Gastroesophageal sphincter (tissue), 4 donors: Measurements from ENCODE around the gene COL15A1. TPM values are rescaled to one million over a fixed set of nuclear protein-coding genes. Genes with fewer than 3 reads are reported as not detected.

Experiments used
- ATAC-seq: fragments of 150-250 bp; one replicate; pipeline ENCODE4 v1.9.1; 2016; ENCODE audit warnings: mild to moderate bottlenecking, moderate library complexity
- H3K27ac ChIP-seq, 4 donors: fragments of 200-600 bp; sonication (generic) in 3 of 4; 1 replicate in 3 of 4; 2 replicates in 1 of 4; pipeline ENCODE4 v1.5.1; 2016 to 2019
- H3K27me3 ChIP-seq: fragments of 200-600 bp; sonication (generic); one replicate; pipeline ENCODE4 v1.5.1; 2019
- H3K36me3 ChIP-seq, 2 donors: fragments of 200-600 bp; sonication (generic); one replicate each; pipeline ENCODE4 v1.5.1; 2019; ENCODE audit warnings: control low read depth in 1 of 2
- H3K4me1 ChIP-seq, 3 donors: fragments of 200-600 bp; sonication (generic); 1 replicate in 2 of 3; 2 replicates in 1 of 3; pipeline ENCODE4 v1.5.1; 2016 to 2019; ENCODE audit warnings: control low read depth in 2 of 3
- H3K4me3 ChIP-seq, 2 donors: fragments of 200-600 bp; sonication (generic); one replicate each; pipeline ENCODE4 v1.5.1; 2019; ENCODE audit warnings: mild to moderate bottlenecking in 1 of 2, moderate library complexity in 1 of 2
- H3K9me3 ChIP-seq, 3 donors: fragments of 200-600 bp; sonication (generic); one replicate each; pipeline ENCODE4 v1.5.1; 2017 to 2019; ENCODE audit warnings: control low read depth in 2 of 3
- EP300 ChIP-seq: sonication (generic); formaldehyde crosslinking; IDR thresholded peaks from one replicate; pipeline ENCODE4 v1.6.1; 2017; ENCODE audit warnings: antibody characterized with exemption, mild to moderate bottlenecking
- POLR2A ChIP-seq, 2 donors: fragments of 450-650 bp; IDR thresholded peaks; one replicate each; pipeline ENCODE4 v1.6.1; 2017; ENCODE audit warnings: antibody characterized with exemption in 2 of 2, mild to moderate bottlenecking in 2 of 2, moderate library complexity in 1 of 2
- POLR2AphosphoS5 ChIP-seq: sonication (generic); formaldehyde crosslinking; IDR thresholded peaks from one replicate; pipeline ENCODE4 v1.6.1; 2017; ENCODE audit warnings: antibody characterized with exemption
- WGBS, 2 donors: methylation state at CpG; one replicate each; pipeline ENCODE4 v1.1.5; 2018; ENCODE audit warnings: low coverage in 1 of 2; 5-methylcytosine and 5-hydroxymethylcytosine counted together
- total RNA-seq, 4 donors: library from RNA; depleted of rRNA; stranded (reverse); fragments of >200 nt; gene quantifications; one replicate each; pipeline ENCODE4 v1.1.0, GENCODE V29; 2016
- TF ChIP-seq, protein P1 (sequence below), 4 experiments: fragments of 200-600 bp in 2 of 4; fragments of 450-650 bp in 2 of 4; sonication (generic) in 1 of 4; IDR thresholded peaks; one replicate each; pipeline ENCODE4 v1.5.1; 2017 to 2019; ENCODE audit warnings: antibody characterized with exemption in 4 of 4, mild to moderate bottlenecking in 2 of 4, moderate library complexity in 2 of 4

Gene COL15A1
- total RNA-seq, 4 donors from 2014 or later, result 80.5 to 256 (median 97.2) TPM

DNA sequence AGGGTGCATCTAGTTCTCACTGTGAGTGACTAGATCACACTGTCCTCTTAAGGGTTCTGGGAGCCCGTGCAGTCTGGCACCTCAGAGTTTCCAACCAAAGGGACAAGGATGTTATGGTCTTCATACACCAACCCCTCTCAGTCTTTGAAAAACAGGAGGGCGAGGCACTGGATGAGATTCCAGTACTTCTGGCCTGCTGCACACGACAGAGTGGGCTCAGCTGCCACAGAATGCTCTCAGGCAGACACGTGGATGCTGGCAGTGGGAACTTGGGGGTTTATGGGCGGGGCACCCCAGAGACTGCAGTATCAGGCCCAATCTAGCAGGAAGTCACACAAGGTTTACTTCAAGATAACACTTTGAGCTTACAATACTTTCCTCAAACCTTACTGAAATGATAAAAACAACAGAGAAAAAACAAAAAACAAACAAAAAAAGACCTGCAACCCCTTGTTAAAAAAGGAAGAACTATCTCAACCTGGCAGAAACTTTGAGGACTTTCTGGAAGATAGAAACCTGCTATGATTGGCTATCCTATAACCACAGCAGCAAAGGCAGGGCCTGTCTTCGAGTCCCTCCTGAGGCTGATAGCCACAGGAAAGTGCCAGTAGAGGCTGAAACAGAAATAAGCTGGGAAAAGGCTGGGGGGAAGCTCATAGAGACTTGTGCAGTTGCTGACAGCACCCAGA, 132.9 kb downstream of the COL15A1 start:
- no peak for TF ChIP-seq POLR2AphosphoS5
- TF ChIP-seq, protein P1, sequence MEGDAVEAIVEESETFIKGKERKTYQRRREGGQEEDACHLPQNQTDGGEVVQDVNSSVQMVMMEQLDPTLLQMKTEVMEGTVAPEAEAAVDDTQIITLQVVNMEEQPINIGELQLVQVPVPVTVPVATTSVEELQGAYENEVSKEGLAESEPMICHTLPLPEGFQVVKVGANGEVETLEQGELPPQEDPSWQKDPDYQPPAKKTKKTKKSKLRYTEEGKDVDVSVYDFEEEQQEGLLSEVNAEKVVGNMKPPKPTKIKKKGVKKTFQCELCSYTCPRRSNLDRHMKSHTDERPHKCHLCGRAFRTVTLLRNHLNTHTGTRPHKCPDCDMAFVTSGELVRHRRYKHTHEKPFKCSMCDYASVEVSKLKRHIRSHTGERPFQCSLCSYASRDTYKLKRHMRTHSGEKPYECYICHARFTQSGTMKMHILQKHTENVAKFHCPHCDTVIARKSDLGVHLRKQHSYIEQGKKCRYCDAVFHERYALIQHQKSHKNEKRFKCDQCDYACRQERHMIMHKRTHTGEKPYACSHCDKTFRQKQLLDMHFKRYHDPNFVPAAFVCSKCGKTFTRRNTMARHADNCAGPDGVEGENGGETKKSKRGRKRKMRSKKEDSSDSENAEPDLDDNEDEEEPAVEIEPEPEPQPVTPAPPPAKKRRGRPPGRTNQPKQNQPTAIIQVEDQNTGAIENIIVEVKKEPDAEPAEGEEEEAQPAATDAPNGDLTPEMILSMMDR (IDR thresholded peaks at IDR 0.05), result no peak
- no peak for TF ChIP-seq EP300
- TF ChIP-seq POLR2A (IDR thresholded peaks at IDR 0.05), result no peak
- peaks cover 0 to 12% (median 2%) of the 10 kb centered on the region in 3 donors for H3K4me1 ChIP-seq
- no peak overlapping the region for H3K4me3 ChIP-seq
- H3K27ac ChIP-seq, result peak overlapping the region in 1 of 4 donors; percentile 13
- H3K36me3 ChIP-seq, result no peaks in the 10 kb centered on the region
- ATAC-seq, result no peak
- 45 to 47% methylated on average over 2 to 6 of the region's 6 CpGs for WGBS, 2 donors
- H3K9me3 ChIP-seq, result no peaks in the 10 kb centered on the region
- peaks cover under 1% of the 10 kb centered on the region for H3K27me3 ChIP-seq

DNA sequence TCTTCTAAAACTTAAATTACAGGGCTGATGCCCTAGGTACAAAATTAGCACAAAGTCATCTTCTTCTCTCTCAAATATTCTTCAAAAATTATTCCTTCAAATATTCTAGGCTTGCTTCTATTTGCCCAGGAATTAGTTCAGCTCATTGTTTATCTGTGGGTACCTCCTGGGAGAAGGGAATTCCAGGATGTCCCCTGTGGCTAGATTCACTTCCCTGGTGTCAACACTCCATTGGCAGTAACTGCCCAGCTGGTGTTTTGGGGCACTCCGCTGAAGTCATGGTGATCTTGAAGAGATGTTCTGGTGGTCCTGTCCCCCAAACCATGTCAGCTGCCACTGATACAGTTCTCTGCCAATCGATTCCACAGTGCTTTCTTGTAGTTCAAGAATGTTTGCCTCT, 135.0 kb downstream of the COL15A1 start:
- Histone ChIP-seq H3K4me1 (peaks cover 0 to 11% (median 2%) of the 10 kb centered on the region in 3 donors), H3K36me3 (no peaks in the 10 kb centered on the region), H3K9me3 (no peaks in the 10 kb centered on the region), H3K4me3 (no peak overlapping the region), H3K27me3 (peaks cover 15% of the 10 kb centered on the region), H3K27ac (no peak overlapping the region)
- WGBS, 2 donors, result 54 to 100% methylated on average over 1 to 2 of the region's 2 CpGs
- TF ChIP-seq, protein P1 (IDR thresholded peaks at IDR 0.05), result no peak
- TF ChIP-seq EP300 (no peak), POLR2AphosphoS5 (no peak), POLR2A (IDR thresholded peaks at IDR 0.05) (no peak)
- no peak for ATAC-seq

DNA sequence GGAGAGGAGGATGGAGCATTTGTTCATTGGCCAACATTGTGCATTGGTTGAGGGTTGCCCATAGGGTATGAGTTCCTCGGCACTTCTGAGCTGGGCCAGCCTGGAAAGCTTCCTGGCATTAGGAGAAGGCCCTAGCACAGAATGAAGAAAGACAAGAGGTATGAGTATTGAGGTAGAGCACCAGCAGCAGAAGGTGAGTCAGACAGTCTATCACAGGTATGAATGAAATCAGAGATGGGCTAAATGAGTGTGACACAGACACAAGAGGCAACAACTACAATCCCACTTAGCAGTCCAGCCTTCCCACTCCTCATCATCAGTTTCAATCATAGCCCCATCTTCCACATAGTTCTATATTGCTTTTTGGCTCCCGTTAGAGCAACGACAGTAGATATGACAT, 135.8 kb downstream of the COL15A1 start:
- ATAC-seq, result no peak
- TF ChIP-seq POLR2AphosphoS5 (no peak), EP300 (no peak), POLR2A (IDR thresholded peaks at IDR 0.05) (no peak)
- TF ChIP-seq, protein P1 (IDR thresholded peaks at IDR 0.05), result no peak
- WGBS, 2 donors, result 87 to 94% methylated on average over 2 to 3 of the region's 3 CpGs
- Histone ChIP-seq H3K9me3 (no peaks in the 10 kb centered on the region), H3K4me3 (no peak overlapping the region), H3K27ac (no peak overlapping the region), H3K4me1 (peaks cover 0 to 11% (median 2%) of the 10 kb centered on the region in 3 donors), H3K27me3 (peaks cover 15% of the 10 kb centered on the region), H3K36me3 (no peaks in the 10 kb centered on the region)

DNA sequence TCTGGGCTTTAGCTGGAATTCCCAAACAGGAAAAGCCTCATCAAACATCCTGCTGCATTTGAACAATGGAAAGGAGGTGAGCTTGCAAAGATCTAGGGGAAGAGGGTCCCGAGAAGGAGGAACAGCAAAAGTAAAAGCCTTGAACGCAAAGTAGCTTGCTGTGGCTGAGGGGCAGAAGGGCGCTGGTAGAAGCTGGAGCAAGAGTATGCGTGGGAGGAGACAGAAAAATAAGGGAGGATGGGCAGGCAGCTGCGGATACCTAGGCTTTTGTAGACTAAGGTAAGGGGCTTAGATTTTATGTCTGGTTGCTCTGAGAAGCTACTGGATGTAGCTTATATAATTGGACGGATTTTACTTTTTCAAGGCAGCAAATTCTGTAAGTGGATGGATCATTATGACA, 139.3 kb downstream of the COL15A1 start:
- Histone ChIP-seq H3K9me3 (no peaks in the 10 kb centered on the region), H3K27me3 (peaks cover 15% of the 10 kb centered on the region), H3K36me3 (no peaks in the 10 kb centered on the region), H3K4me1 (peaks cover 0 to 6% (median 0%) of the 10 kb centered on the region in 3 donors), H3K27ac (no peak overlapping the region), H3K4me3 (no peak overlapping the region)
- 82 to 84% methylated on average over 4 to 6 of the region's 6 CpGs for WGBS, 2 donors
- TF ChIP-seq EP300 (no peak), POLR2A (IDR thresholded peaks at IDR 0.05) (no peak)
- TF ChIP-seq, protein P1 (IDR thresholded peaks at IDR 0.05), result no peak
- no peak for ATAC-seq
